DMS 273 treated with DMSO at 0.1 percent for 48 hours (cell line): ENCODE measurements around the gene FAXC.

Source experiments
- DNase-seq: peaks from one replicate; lab custom pipeline; 2025; lab: John Stamatoyannopoulos, UW

The FAXC gene

DNA sequence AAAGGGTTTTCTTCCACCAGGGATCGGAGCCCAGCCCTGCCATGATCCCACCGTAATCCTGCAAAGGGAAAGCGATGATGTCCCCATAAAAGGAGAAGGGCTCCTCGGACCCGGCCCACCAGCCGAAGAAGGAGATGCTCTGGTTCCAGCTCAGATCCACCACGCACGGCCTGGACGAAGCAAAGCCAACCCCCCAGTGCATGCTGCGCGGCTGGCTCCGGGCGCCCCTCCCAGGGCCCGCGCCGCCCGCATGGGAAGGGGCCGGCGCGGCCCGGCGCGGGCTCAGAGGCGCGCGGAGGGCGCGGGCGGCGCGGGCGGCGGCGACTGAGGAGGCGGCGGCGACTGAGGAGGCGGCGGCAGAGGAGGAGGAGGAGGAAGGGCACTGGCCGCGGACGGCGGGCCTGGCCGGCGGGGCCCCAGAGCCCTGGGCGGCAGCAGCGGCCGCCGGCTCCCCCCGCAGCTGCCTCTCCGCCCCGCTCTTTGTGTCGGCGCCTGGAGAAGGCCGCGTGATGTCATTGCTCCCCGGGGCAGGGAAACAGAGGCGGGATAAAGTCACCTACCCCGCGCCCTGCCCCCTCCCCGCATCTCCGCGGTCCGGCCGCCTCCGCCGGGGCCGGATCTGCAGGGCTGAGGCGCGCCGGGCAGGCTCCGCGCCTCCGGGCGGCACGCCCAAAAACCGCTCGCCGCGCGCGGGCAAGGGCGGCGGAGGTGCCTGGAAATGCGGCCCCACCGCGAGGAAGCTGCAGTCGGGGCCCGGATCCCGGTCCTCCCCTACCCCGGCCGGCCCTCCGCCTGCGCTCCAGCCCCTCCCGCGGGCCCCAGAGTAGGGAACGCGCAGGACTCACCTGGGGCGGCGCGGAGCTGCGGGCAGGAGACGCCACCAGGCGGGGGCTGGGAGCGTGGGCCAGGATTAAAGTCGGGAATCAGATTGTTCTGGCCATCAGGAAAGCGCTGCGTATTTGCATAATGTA is at the start of gene FAXC:
TSS of gene FAXC (minus strand) at position 504 of the 971 bp plus-strand sequence. CDS start at position 202, 302 bp downstream.
- no peak for DNase-seq

DNA sequence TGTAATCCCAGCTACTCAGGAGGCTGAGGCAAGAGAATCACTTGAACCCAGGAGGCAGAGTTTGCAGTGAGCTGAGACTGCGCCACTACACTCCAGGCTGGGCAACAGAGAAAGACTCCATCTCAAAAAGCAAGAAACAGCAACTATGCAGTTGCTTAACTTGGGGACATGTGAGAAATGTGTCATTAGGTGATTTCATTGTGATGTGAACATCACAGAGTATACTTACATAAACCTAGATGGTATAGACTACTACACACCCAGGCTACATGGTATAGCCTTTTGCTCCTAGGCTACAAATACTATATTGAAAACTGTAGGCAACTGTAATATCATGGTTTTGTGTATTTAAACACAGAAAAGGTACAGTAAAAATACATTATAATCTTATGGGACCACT is 47.8 kb upstream of the FAXC start:
- no peak for DNase-seq

GRCh38 chr6:99393698-99394531 is 44.4 kb upstream of the FAXC start, which contains the start of gene COQ3:
Gene COQ3, minus strand, starts transcription at chr6:99394195. Its CDS starts 16 bp downstream, at chr6:99394179.
- DNase-seq, result peak; percentile 67

GRCh38 chr6:99393366-99393697 is 43.9 kb upstream of the FAXC start:
- no peak for DNase-seq

- no peak for DNase-seq
These were observed 41.4 kb upstream of the FAXC start for GRCh38 chr6:99390896-99391295.

DNA sequence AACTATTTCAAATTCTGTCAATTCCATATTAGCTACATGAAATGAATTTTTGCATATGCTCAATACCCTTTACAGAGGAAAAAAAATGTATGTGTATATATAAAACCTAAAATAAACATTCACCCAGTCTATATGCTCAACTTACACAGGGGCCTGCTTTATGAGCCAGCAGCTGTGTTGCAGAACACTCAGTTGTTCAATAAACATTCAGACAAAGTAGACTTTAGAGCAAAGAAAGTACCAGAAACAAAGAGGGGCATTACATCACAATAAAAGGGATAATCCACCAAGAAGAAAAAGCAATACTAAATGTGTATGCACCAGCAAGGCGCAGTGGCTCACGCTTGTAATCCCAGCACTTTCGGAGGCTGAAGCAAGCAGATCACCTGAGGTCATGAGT is 35.0 kb upstream of the FAXC start:
- no peak for DNase-seq

- DNase-seq, result no peak
These were observed 29.2 kb upstream of the FAXC start for GRCh38 chr6:99378636-99379035.

- DNase-seq, result no peak
These were observed 20.1 kb upstream of the FAXC start for GRCh38 chr6:99369533-99369932.

GRCh38 chr6:99366852-99367251 is 17.4 kb upstream of the FAXC start:
- DNase-seq, result no peak

DNA sequence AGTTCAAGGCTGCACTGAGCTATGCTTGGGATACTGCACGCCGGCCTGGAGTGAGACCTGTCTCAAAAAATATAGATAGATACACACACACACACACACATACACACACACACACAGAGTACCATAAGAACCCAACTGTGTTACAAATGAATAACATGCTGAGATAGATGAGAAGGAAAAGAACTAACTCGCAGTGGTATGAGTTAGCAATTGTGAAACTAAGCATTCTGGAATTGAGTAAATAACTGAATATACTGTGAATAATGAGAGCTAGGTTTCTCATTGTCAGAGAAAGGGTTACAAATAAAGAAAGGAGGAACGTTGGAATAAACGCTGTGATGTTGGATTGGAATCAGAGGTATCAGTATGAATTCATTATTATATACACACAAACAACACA is 14.6 kb upstream of the FAXC start:
- DNase-seq, result no peak

GRCh38 chr6:99362678-99363268 is 13.3 kb upstream of the FAXC start:
- DNase-seq, result no peak

DNA sequence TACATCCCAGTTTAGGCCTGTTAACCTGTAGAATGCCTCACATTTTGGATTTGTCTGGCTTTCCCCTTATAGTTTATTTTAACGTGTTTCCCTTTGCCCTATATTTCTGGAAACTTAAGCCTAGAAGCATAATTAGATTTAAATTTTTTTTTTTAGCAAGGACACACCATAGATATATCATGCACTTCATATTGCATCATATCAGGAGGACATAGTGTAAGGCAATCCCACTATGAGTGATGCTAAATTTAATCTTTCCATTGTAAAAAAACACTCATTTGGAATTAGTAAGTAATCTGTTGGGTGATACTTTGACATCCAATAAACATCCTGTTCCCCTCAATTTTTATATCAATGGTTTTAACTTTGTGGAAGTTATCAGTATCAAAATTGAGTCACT is 10.3 kb upstream of the FAXC start:
- DNase-seq, result no peak

DNA sequence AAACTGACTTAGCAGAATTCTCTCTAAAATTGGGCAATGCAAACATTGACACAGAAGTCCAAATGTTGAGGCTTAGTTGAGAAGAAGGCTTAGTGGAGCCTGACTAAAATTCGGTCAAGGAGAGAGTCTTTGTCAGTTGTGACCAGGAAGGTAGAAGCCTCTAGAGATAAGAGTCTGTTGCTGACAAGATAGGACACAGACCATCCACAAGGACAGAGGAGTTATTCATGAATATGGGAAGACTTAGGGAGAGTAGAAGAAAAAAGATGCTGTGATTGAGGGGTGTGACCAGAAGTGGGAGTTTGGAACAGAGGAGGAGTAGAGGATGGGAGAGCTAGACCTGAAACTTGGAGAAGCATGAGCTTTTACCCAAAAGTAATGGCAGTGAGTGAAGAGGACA is 7.2 kb upstream of the FAXC start:
- DNase-seq, result no peak

GRCh38 chr6:99354983-99355382 is 5.5 kb upstream of the FAXC start:
- DNase-seq, result no peak

GRCh38 chr6:99353126-99353525 is 3.7 kb upstream of the FAXC start:
- DNase-seq, result no peak

DNA sequence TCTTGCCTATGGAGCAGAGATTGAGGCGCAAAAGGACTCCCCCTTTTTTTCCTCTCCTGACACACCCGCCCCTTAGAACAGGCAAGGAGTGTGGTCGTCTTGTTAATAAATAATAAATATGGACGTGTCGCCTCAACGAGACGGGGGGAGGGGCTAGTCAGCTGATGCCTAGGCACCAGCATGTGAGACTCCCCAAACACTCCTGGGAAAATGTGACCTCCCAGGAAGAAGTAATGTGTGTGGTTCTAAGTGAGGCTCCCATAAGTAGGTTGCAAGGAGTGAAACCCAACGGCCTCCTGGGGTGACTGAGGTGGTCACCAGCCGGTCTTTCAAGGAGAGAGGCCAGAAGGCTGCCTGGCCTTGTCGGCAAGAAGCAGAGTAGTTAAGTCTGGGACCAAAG is 1.1 kb upstream of the FAXC start:
- DNase-seq, result no peak

DNA sequence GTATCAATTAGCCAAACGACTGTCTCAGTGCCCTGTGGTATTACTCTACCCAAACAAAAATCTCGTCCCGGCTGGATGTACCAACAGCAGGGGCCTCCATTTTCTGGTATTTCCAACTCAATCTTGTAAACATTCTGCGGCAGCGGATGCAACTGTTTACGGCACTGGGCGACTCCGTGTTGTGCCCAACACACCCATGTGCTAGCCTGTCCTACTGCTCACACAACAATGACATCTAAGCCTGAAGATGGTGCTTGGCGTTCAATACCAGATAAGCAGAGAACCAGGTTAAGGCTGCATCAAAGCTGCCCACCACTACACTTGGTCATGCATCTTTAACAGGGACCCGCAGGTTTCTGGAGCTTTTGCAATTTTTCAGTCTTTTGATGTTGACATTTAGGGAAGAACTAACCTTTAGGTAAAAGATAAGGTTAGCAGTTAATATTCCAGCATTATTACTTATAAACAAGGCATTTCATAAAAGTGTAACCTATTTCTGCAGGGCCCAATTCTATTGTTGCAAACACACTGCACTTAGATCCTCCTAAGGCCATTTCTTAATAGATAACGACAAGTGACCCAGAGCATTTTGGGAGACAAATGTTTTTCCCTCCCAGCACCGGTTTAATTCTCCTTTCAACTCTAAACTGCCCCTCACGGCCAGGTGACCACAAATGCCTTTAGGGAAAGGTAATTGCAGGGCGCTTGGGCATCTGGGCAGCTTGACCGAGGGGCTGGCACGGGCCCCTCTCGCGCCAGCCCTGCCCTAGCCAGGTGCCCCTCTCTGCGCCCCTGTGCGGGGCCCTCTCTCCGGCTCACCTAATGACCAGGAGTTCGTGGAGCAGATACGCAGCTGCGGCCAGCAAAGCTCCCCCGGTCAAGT is 945 bp downstream of the FAXC start:
- no peak for DNase-seq

GRCh38 chr6:99347804-99348203 is 1.7 kb downstream of the FAXC start:
- no peak for DNase-seq

GRCh38 chr6:99346595-99346994 is 2.9 kb downstream of the FAXC start:
- no peak for DNase-seq

DNA sequence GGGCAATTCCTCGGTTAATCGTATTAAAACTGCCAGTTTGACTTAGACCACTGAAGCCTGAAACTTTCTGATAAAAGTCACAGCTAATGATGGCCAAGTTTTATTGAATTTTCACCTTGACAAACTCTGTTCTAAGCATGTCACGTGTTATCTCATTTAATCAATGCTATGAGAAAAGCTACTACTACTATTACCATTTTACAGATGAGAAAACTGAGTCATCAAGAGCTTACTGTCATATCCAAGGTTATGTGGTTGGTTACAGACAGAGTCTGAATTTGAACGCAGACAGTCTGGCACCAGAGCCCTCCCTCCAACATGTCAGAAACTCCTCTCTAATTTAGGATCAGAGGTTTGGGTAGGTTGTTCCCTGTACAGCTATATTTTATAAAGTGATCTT is 4.3 kb downstream of the FAXC start:
- DNase-seq, result no peak

GRCh38 chr6:99344289-99344688 is 5.2 kb downstream of the FAXC start:
- no peak for DNase-seq
